Chondrocyte (in vitro differentiated cells): Measurements from ENCODE around the gene HEXD. TPM values are rescaled to one million over a fixed set of nuclear protein-coding genes. Genes with fewer than 3 reads are reported as not detected.

Experiments
- DNase-seq: peaks from one replicate; pipeline ENCODE4 v3.0.0; 2021; ENCODE audit warnings: mixed read lengths, low spot score
- H3K27ac Mint-ChIP-seq: one replicate; pipeline ENCODE4 v1.8.0; 2021; ENCODE audit warnings: mild to moderate bottlenecking, moderate library complexity, mixed read lengths; ENCODE audit not compliant: unreplicated experiment
- H3K27me3 Mint-ChIP-seq: 2 replicates; pipeline ENCODE4 v1.8.0; 2021; ENCODE audit warnings: low read depth, mixed read lengths
- H3K36me3 Mint-ChIP-seq: 2 replicates; pipeline ENCODE4 v1.8.0; 2021; ENCODE audit warnings: low read depth, mixed read lengths
- H3K4me1 Mint-ChIP-seq: 2 replicates; pipeline ENCODE4 v1.8.0; 2021; ENCODE audit warnings: low read depth, mild to moderate bottlenecking, mixed read lengths
- H3K4me3 Mint-ChIP-seq: one replicate; pipeline ENCODE4 v1.8.0; 2021; ENCODE audit warnings: mild to moderate bottlenecking, moderate library complexity, mixed read lengths; ENCODE audit not compliant: unreplicated experiment
- H3K9me3 Mint-ChIP-seq: 2 replicates; pipeline ENCODE4 v1.8.0; 2021; ENCODE audit warnings: low read depth, mixed read lengths
- CTCF ChIP-seq: fragments of 200-600 bp; sonication (generic); IDR thresholded peaks from 2 replicates; pipeline ENCODE4 v1.5.0; 2021; ENCODE audit warnings: antibody characterized with exemption, mild to moderate bottlenecking, moderate library complexity
- total RNA-seq: library from RNA; stranded (reverse); gene quantifications from 3 replicates; pipeline ENCODE4 v1.2.1, GENCODE V29; 2021

HEXD gene
- total RNA-seq, 1 donor from 2014 or later: 10.8 TPM

GRCh38 chr17:82415336-82415735 is 2.8 kb upstream of the HEXD start:
- H3K27me3 Mint-ChIP-seq: no peaks in the 10 kb centered on the region

GRCh38 chr17:82415786-82416185 is 2.4 kb upstream of the HEXD start:
- H3K4me3 Mint-ChIP-seq: no peak overlapping the region
- DNase-seq: no peak
- peaks cover 17% of the 10 kb centered on the region for H3K4me1 Mint-ChIP-seq
- H3K27me3 Mint-ChIP-seq: no peaks in the 10 kb centered on the region
- H3K27ac Mint-ChIP-seq: no peak overlapping the region
- no peaks in the 10 kb centered on the region for H3K36me3 Mint-ChIP-seq
- no peaks in the 10 kb centered on the region for H3K9me3 Mint-ChIP-seq
- no peak for TF ChIP-seq CTCF

More at GRCh38 chr17:82415336-82415735, 2.8 kb upstream of the HEXD start:
- no peak for TF ChIP-seq CTCF
- Mint-ChIP-seq H3K36me3 (no peaks in the 10 kb centered on the region), H3K9me3 (no peaks in the 10 kb centered on the region), H3K4me1 (peaks cover 17% of the 10 kb centered on the region), H3K4me3 (no peak overlapping the region), H3K27ac (no peak overlapping the region)
- no peak for DNase-seq

- no peaks in the 10 kb centered on the region for H3K27me3 Mint-ChIP-seq
- no peak overlapping the region for H3K27ac Mint-ChIP-seq
- DNase-seq: no peak
- H3K4me3 Mint-ChIP-seq: no peak overlapping the region
- H3K4me1 Mint-ChIP-seq: peaks cover 17% of the 10 kb centered on the region
- no peaks in the 10 kb centered on the region for H3K36me3 Mint-ChIP-seq
- H3K9me3 Mint-ChIP-seq: no peaks in the 10 kb centered on the region
- no peak for TF ChIP-seq CTCF
Observed at GRCh38 chr17:82416264-82416663, 1.9 kb upstream of the HEXD start.

DNA sequence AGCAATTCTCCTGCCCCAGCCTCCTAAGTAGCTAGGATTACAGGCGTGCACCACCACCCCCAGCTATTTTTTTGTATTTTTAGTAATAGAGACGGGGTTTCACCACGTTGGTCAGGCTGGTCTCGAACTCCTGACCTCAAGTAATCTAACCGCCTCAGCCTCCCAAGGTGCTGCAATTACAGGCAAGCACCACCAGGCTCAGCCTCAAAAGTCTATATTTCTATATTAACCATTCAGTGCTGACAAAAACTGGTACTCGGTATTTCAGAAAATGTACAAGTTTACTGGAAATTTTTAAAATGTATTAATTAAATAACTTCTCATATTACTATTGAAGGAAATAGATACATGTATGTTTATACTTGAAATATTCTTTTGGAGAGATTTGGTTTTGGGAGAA is 1.4 kb upstream of the HEXD start:
- peaks cover 17% of the 10 kb centered on the region for H3K4me1 Mint-ChIP-seq
- H3K27me3 Mint-ChIP-seq: no peaks in the 10 kb centered on the region
- no peak overlapping the region for H3K4me3 Mint-ChIP-seq
- TF ChIP-seq CTCF: peak; percentile 35
- peaks cover 2% of the 10 kb centered on the region for H3K36me3 Mint-ChIP-seq
- H3K9me3 Mint-ChIP-seq: no peaks in the 10 kb centered on the region
- no peak overlapping the region for H3K27ac Mint-ChIP-seq
- DNase-seq: no peak

DNA sequence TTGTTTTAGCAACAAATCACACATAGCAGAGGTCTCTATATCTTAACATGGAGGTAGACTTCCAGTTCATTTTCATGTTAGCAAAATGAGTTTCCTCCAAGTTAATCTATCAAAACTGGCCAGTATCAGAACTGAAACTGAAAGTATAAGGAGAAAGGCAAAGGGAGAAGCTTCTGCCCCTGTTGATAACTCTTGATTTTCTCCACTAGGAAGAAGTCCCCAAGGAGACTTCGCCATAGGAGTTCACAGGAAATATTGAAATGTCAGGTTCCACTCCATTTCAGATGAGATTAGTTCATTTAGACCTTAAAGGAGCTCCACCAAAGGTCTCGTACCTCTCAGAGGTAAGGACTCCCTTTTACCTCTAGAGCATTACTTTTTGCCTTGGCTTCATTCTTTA is 1.4 kb downstream of the HEXD start:
- Mint-ChIP-seq H3K4me1 (peaks cover 14% of the 10 kb centered on the region), H3K4me3 (no peak overlapping the region), H3K27me3 (no peaks in the 10 kb centered on the region), H3K27ac (no peak overlapping the region), H3K36me3 (peaks cover 8% of the 10 kb centered on the region), H3K9me3 (peaks cover 14% of the 10 kb centered on the region)
- no peak for TF ChIP-seq CTCF
- DNase-seq: no peak
